Measurements from ENCODE around the gene CNTNAP2. TPM values are rescaled to one million over a fixed set of nuclear protein-coding genes. Genes with fewer than 3 reads are reported as not detected.

CNTNAP2 gene
- total RNA-seq: 10.3 TPM
- 5.1 TPM for polyA plus RNA-seq
- long read RNA-seq, donor 1: 0 reads
- long read RNA-seq, donor 2: 0 reads
- long read RNA-seq, donor 3, full-length matches to known transcripts: 4 of 4 reads
- long read RNA-seq, donor 3, partial matches to known transcripts: 0 of 4 reads
- long read RNA-seq, donor 3, other reads (novel, unspliced or antisense): 0 of 4 reads
- long read RNA-seq, donor 4: 0 reads
- long read RNA-seq, donor 5, full-length matches to known transcripts: 4 of 10 reads
- long read RNA-seq, donor 5, partial matches to known transcripts: 6 of 10 reads
- long read RNA-seq, donor 5, other reads (novel, unspliced or antisense): 0 of 10 reads
- long read RNA-seq, donor 6, full-length matches to known transcripts: 1 of 1 reads
- long read RNA-seq, donor 6, partial matches to known transcripts: 0 of 1 reads
- long read RNA-seq, donor 6, other reads (novel, unspliced or antisense): 0 of 1 reads
- long read RNA-seq, donor 7, full-length matches to known transcripts: 6 of 6 reads
- long read RNA-seq, donor 7, partial matches to known transcripts: 0 of 6 reads
- long read RNA-seq, donor 7, other reads (novel, unspliced or antisense): 0 of 6 reads
- long read RNA-seq, donor 8: 0 reads
- long read RNA-seq, donor 9, partial matches to known transcripts: 0 of 1 reads
- long read RNA-seq, donor 9, other reads (novel, unspliced or antisense): 0 of 1 reads
- long read RNA-seq, donor 10, full-length matches to known transcripts: 2 of 2 reads
- long read RNA-seq, donor 10, partial matches to known transcripts: 0 of 2 reads
- long read RNA-seq, donor 10, other reads (novel, unspliced or antisense): 0 of 2 reads

- Histone ChIP-seq H3K4me1 (ENCODE audit: control insufficient read depth in 2 of 2, insufficient read depth in 2 of 2, low read length in 2 of 2) (peaks cover 2 to 11% of the 10 kb centered on the region in 2 donors), H3K27ac (ENCODE audit: low read depth in 1 of 2, low read length in 1 of 2) (no peak within 1 kb of the TSS), H3K4me3 (ENCODE audit: low read length in 2 of 2) (peak within 1 kb of the TSS; percentile 32 to 33), H3K27me3 (ENCODE audit: control insufficient read depth in 2 of 2, insufficient read depth in 1 of 2, low read length in 1 of 2) (peaks cover 7 to 24% of the 10 kb centered on the region in 2 donors), H3K9me3 (ENCODE audit: control insufficient read depth in 2 of 2, insufficient read depth in 1 of 2, low read length in 1 of 2) (no peaks in the 10 kb centered on the region), H3K36me3 (ENCODE audit: control insufficient read depth in 2 of 2, insufficient read depth in 2 of 2, low read length in 1 of 2) (no peaks in the 10 kb centered on the region)
- DNase-seq (ENCODE audit: low read depth in 6 of 9, low spot score in 9 of 9): peak in 2 of 9 donors; percentile 2 to 6
- 2% methylated on average over 42 of the region's 42 CpGs for WGBS
Measured at GRCh38 chr7:146116521-146117222, at the start of gene CNTNAP2. Gene CNTNAP2 (plus strand): TSS chr7:146116801. CDS start chr7:146116877, 76 bp downstream.

DNA sequence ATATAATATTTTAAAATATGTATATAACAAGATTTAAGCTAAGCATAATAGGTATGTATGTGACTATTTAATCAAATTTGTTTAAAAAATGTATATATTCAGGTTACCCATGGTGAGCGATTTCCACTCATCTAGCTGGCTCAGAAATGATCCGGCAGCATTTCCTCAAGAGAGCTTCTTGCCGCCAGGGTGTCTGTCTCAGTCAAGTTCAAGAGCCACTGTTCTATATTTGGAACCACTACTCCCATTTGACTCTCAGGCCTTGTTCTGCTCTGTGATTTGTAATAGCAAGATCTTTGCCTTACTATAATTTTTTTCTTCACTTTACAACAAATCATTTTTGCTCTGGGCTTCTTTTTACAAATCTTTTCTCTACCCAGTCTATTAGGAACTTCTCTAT is 48.7 kb upstream of the CNTNAP2 start:
- Histone ChIP-seq H3K27me3 (ENCODE audit: control insufficient read depth in 2 of 2, insufficient read depth in 1 of 2, low read length in 1 of 2) (no peaks in the 10 kb centered on the region), H3K4me1 (ENCODE audit: control insufficient read depth in 2 of 2, insufficient read depth in 2 of 2, low read length in 2 of 2) (no peaks in the 10 kb centered on the region), H3K36me3 (ENCODE audit: control insufficient read depth in 2 of 2, insufficient read depth in 2 of 2, low read length in 1 of 2) (no peaks in the 10 kb centered on the region), H3K4me3 (ENCODE audit: low read length in 2 of 2) (no peak overlapping the region), H3K27ac (ENCODE audit: low read depth in 1 of 2, low read length in 1 of 2) (no peak overlapping the region), H3K9me3 (ENCODE audit: control insufficient read depth in 2 of 2, insufficient read depth in 1 of 2, low read length in 1 of 2) (no peaks in the 10 kb centered on the region)
- WGBS: 93% methylated on average over 3 of the region's 3 CpGs
- DNase-seq (ENCODE audit: low read depth in 6 of 9, low spot score in 9 of 9): no peak

DNA sequence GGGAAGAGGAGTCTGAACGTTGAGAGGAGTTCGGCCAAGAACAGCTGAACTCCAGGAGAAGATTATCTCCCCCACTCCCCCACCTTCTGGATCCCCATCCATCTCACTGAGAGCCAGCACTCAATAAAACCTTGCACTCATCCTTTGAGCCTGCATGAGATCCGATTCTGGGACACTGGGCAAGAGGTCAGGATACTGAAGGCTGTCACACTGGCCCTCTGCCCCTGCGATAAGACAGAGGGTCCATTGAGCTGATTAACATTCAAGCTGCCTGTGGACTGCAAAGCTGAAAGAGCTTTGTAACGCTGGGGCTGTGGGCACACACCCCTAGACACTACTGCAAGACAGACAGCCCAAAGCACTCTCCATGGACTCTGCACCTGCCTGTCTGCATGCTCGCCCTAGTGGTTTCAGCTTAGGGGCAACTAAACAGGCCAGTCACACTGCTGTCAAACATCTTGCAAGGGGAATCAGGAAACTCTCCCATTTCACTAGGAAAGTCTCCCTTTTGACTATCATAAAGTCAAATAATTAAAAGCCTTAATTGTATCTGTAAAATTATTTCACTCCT is 42.3 kb upstream of the CNTNAP2 start:
- no peaks in the 10 kb centered on the region for H3K36me3 ChIP-seq (ENCODE audit: control insufficient read depth in 2 of 2, insufficient read depth in 2 of 2, low read length in 1 of 2)
- no peaks in the 10 kb centered on the region for H3K9me3 ChIP-seq (ENCODE audit: control insufficient read depth in 2 of 2, insufficient read depth in 1 of 2, low read length in 1 of 2)
- 90% methylated on average over 6 of the region's 6 CpGs for WGBS
- H3K27ac ChIP-seq (ENCODE audit: low read depth in 1 of 2, low read length in 1 of 2): no peak overlapping the region
- H3K4me1 ChIP-seq (ENCODE audit: control insufficient read depth in 2 of 2, insufficient read depth in 2 of 2, low read length in 2 of 2): no peaks in the 10 kb centered on the region
- H3K27me3 ChIP-seq (ENCODE audit: control insufficient read depth in 2 of 2, insufficient read depth in 1 of 2, low read length in 1 of 2): no peaks in the 10 kb centered on the region
- no peak overlapping the region for H3K4me3 ChIP-seq (ENCODE audit: low read length in 2 of 2)
- no peak for DNase-seq (ENCODE audit: low read depth in 6 of 9, low spot score in 9 of 9)

DNA sequence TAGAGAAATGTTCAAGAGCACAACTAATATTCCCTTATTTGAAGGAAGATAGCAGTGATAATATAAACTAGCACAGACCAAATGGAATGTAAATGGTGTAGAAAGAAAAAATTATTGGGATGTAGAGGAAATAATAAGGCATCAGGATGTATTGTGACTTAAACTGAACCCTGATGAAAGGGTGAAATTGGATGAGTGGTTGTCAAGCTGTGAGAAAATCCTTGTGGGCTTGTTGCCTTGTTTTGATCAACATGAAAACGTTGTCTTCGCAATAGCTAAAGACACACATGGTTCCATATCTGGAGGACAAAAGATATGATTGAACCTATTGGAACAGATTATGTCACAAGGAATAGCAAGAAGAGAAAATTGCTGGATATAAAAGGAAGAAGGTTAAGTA is 40.3 kb upstream of the CNTNAP2 start:
- no peak for DNase-seq (ENCODE audit: low read depth in 6 of 9, low spot score in 9 of 9)
- WGBS: 95% methylated on average over 2 of the region's 2 CpGs
- H3K36me3 ChIP-seq (ENCODE audit: control insufficient read depth in 2 of 2, insufficient read depth in 2 of 2, low read length in 1 of 2): no peaks in the 10 kb centered on the region
- no peaks in the 10 kb centered on the region for H3K9me3 ChIP-seq (ENCODE audit: control insufficient read depth in 2 of 2, insufficient read depth in 1 of 2, low read length in 1 of 2)
- H3K4me3 ChIP-seq (ENCODE audit: low read length in 2 of 2): no peak overlapping the region
- H3K4me1 ChIP-seq (ENCODE audit: control insufficient read depth in 2 of 2, insufficient read depth in 2 of 2, low read length in 2 of 2): no peaks in the 10 kb centered on the region
- no peaks in the 10 kb centered on the region for H3K27me3 ChIP-seq (ENCODE audit: control insufficient read depth in 2 of 2, insufficient read depth in 1 of 2, low read length in 1 of 2)
- H3K27ac ChIP-seq (ENCODE audit: low read depth in 1 of 2, low read length in 1 of 2): no peak overlapping the region

- Histone ChIP-seq H3K4me1 (ENCODE audit: control insufficient read depth in 2 of 2, insufficient read depth in 2 of 2, low read length in 2 of 2) (no peaks in the 10 kb centered on the region), H3K27me3 (ENCODE audit: control insufficient read depth in 2 of 2, insufficient read depth in 1 of 2, low read length in 1 of 2) (no peaks in the 10 kb centered on the region), H3K36me3 (ENCODE audit: control insufficient read depth in 2 of 2, insufficient read depth in 2 of 2, low read length in 1 of 2) (no peaks in the 10 kb centered on the region), H3K9me3 (ENCODE audit: control insufficient read depth in 2 of 2, insufficient read depth in 1 of 2, low read length in 1 of 2) (no peaks in the 10 kb centered on the region), H3K4me3 (ENCODE audit: low read length in 2 of 2) (no peak overlapping the region), H3K27ac (ENCODE audit: low read depth in 1 of 2, low read length in 1 of 2) (no peak overlapping the region)
- WGBS: 90% methylated on average over 6 of the region's 6 CpGs
- DNase-seq (ENCODE audit: low read depth in 6 of 9, low spot score in 9 of 9): no peak
Measured at GRCh38 chr7:146084086-146084485, 32.5 kb upstream of the CNTNAP2 start.

DNA sequence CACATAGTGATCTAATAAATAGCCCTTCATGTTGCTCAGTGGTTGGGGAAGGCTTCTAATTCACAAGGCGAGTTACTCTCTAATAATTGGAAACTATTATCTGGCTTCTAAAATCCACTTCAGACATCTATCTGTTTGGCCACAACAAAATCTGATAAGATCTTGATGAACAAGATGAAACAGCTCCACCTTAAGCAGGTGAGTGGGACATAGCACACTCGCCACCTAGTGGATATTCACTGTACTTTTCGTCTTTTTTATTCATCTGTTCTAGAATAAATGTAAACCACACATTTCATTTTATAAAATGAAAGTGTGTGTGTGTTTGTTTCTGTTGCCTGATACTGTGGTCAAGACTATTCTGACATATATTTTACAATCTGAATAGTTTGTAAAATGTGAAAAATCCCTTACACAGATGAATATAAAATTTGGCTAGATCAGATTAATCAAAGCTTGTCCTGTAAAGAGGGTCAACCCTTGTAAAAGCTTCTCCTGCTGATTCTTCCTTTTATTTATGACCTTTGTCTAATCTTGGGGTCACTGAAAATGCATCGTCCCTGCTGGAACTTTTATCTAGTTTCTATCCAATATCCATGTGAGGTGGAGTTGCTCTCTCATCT is 26.5 kb upstream of the CNTNAP2 start:
- Histone ChIP-seq H3K36me3 (ENCODE audit: control insufficient read depth in 2 of 2, insufficient read depth in 2 of 2, low read length in 1 of 2) (no peaks in the 10 kb centered on the region), H3K4me3 (ENCODE audit: low read length in 2 of 2) (no peak overlapping the region), H3K27me3 (ENCODE audit: control insufficient read depth in 2 of 2, insufficient read depth in 1 of 2, low read length in 1 of 2) (no peaks in the 10 kb centered on the region), H3K9me3 (ENCODE audit: control insufficient read depth in 2 of 2, insufficient read depth in 1 of 2, low read length in 1 of 2) (no peaks in the 10 kb centered on the region), H3K27ac (ENCODE audit: low read depth in 1 of 2, low read length in 1 of 2) (no peak overlapping the region), H3K4me1 (ENCODE audit: control insufficient read depth in 2 of 2, insufficient read depth in 2 of 2, low read length in 2 of 2) (no peaks in the 10 kb centered on the region)
- DNase-seq (ENCODE audit: low read depth in 6 of 9, low spot score in 9 of 9): peak in 6 of 9 donors; percentile 1 to 39 (median 2)
- 11% methylated on average over 4 of the region's 4 CpGs for WGBS

DNA sequence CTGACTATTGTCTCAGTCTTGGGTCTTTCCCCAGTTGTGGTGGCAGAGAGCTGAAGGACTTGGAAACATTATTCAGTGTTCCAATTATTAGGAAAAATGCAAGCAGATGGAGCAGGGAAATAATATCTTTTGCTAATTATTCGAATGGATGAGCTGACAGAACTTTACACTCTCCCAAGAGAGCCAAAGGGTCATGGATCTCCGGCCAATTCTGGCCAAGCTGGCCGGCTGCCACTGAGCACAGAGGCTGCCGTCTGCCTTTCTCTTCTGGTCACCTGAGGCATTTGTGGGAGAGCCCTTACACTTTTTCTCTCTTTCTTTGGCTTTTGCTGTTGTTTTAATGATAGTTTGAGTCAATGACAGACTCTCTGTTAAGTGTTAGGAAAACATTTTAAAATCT is 22.2 kb upstream of the CNTNAP2 start:
- Histone ChIP-seq H3K9me3 (ENCODE audit: control insufficient read depth in 2 of 2, insufficient read depth in 1 of 2, low read length in 1 of 2) (no peaks in the 10 kb centered on the region), H3K4me1 (ENCODE audit: control insufficient read depth in 2 of 2, insufficient read depth in 2 of 2, low read length in 2 of 2) (no peaks in the 10 kb centered on the region), H3K27ac (ENCODE audit: low read depth in 1 of 2, low read length in 1 of 2) (no peak overlapping the region), H3K36me3 (ENCODE audit: control insufficient read depth in 2 of 2, insufficient read depth in 2 of 2, low read length in 1 of 2) (no peaks in the 10 kb centered on the region), H3K4me3 (ENCODE audit: low read length in 2 of 2) (no peak overlapping the region), H3K27me3 (ENCODE audit: control insufficient read depth in 2 of 2, insufficient read depth in 1 of 2, low read length in 1 of 2) (no peaks in the 10 kb centered on the region)
- 86% methylated on average over 4 of the region's 4 CpGs for WGBS
- DNase-seq (ENCODE audit: low read depth in 6 of 9, low spot score in 9 of 9): no peak

GRCh38 chr7:146096994-146097393 is 19.6 kb upstream of the CNTNAP2 start:
- H3K4me1 ChIP-seq (ENCODE audit: control insufficient read depth in 2 of 2, insufficient read depth in 2 of 2, low read length in 2 of 2): no peaks in the 10 kb centered on the region
- 43% methylated on average over 5 of the region's 5 CpGs for WGBS

More at GRCh38 chr7:146096994-146097393, 19.6 kb upstream of the CNTNAP2 start:
- no peak overlapping the region for H3K27ac ChIP-seq (ENCODE audit: low read depth in 1 of 2, low read length in 1 of 2)
- H3K27me3 ChIP-seq (ENCODE audit: control insufficient read depth in 2 of 2, insufficient read depth in 1 of 2, low read length in 1 of 2): no peaks in the 10 kb centered on the region
- no peaks in the 10 kb centered on the region for H3K36me3 ChIP-seq (ENCODE audit: control insufficient read depth in 2 of 2, insufficient read depth in 2 of 2, low read length in 1 of 2)
- DNase-seq (ENCODE audit: low read depth in 6 of 9, low spot score in 9 of 9): no peak
- H3K4me3 ChIP-seq (ENCODE audit: low read length in 2 of 2): no peak overlapping the region
- no peaks in the 10 kb centered on the region for H3K9me3 ChIP-seq (ENCODE audit: control insufficient read depth in 2 of 2, insufficient read depth in 1 of 2, low read length in 1 of 2)
